ENCODE data around the gene ZNF691.

The ZNF691 gene

GRCh38 chr1:42833981-42834380 is 12.4 kb upstream of the ZNF691 start:
- Histone ChIP-seq H3K4me3 (ENCODE audit: low read length in 2 of 2) (no peak overlapping the region), H3K27ac (ENCODE audit: low read length) (no peak overlapping the region), H3K4me1 (ENCODE audit: control insufficient read depth, insufficient read depth, low read length) (no peaks in the 10 kb centered on the region), H3K36me3 (ENCODE audit: control insufficient read depth in 2 of 2, insufficient read depth in 2 of 2, low read length in 2 of 2) (peaks cover 3 to 6% of the 10 kb centered on the region in 2 donors), H3K27me3 (ENCODE audit: control insufficient read depth in 1 of 2, insufficient read depth in 2 of 2, low read length in 2 of 2) (no peaks in the 10 kb centered on the region), H3K9ac (ENCODE audit: low read length in 2 of 2) (no peak overlapping the region), H3K9me3 (ENCODE audit: control insufficient read depth in 2 of 2, low read length in 2 of 2) (no peaks in the 10 kb centered on the region)

- Histone ChIP-seq H3K27ac (ENCODE audit: low read length) (no peak overlapping the region), H3K36me3 (ENCODE audit: control insufficient read depth in 2 of 2, insufficient read depth in 2 of 2, low read length in 2 of 2) (peaks cover 2 to 3% of the 10 kb centered on the region in 2 donors), H3K9me3 (ENCODE audit: control insufficient read depth in 2 of 2, low read length in 2 of 2) (no peaks in the 10 kb centered on the region), H3K4me1 (ENCODE audit: control insufficient read depth, insufficient read depth, low read length) (no peaks in the 10 kb centered on the region), H3K27me3 (ENCODE audit: control insufficient read depth in 1 of 2, insufficient read depth in 2 of 2, low read length in 2 of 2) (no peaks in the 10 kb centered on the region), H3K9ac (ENCODE audit: low read length in 2 of 2) (no peak overlapping the region), H3K4me3 (ENCODE audit: low read length in 2 of 2) (no peak overlapping the region)
Measured at GRCh38 chr1:42834803-42835202, 11.6 kb upstream of the ZNF691 start.

- H3K27ac ChIP-seq (ENCODE audit: low read length), result no peak overlapping the region
Measured at GRCh38 chr1:42835422-42835821, 11.0 kb upstream of the ZNF691 start.

GRCh38 chr1:42837709-42838108 is 8.7 kb upstream of the ZNF691 start:
- Histone ChIP-seq H3K4me3 (ENCODE audit: low read length in 2 of 2) (no peak overlapping the region), H3K9me3 (ENCODE audit: control insufficient read depth in 2 of 2, low read length in 2 of 2) (no peaks in the 10 kb centered on the region), H3K36me3 (ENCODE audit: control insufficient read depth in 2 of 2, insufficient read depth in 2 of 2, low read length in 2 of 2) (peaks cover 3 to 11% of the 10 kb centered on the region in 2 donors)

More at GRCh38 chr1:42835422-42835821, 11.0 kb upstream of the ZNF691 start:
- Histone ChIP-seq H3K9ac (ENCODE audit: low read length in 2 of 2) (no peak overlapping the region), H3K27me3 (ENCODE audit: control insufficient read depth in 1 of 2, insufficient read depth in 2 of 2, low read length in 2 of 2) (no peaks in the 10 kb centered on the region), H3K9me3 (ENCODE audit: control insufficient read depth in 2 of 2, low read length in 2 of 2) (no peaks in the 10 kb centered on the region), H3K4me3 (ENCODE audit: low read length in 2 of 2) (no peak overlapping the region), H3K36me3 (ENCODE audit: control insufficient read depth in 2 of 2, insufficient read depth in 2 of 2, low read length in 2 of 2) (peaks cover 2 to 3% of the 10 kb centered on the region in 2 donors), H3K4me1 (ENCODE audit: control insufficient read depth, insufficient read depth, low read length) (no peaks in the 10 kb centered on the region)

GRCh38 chr1:42838482-42839190 is 7.8 kb upstream of the ZNF691 start:
- Histone ChIP-seq H3K27ac (ENCODE audit: low read length) (no peak overlapping the region), H3K9ac (ENCODE audit: low read length in 2 of 2) (no peak overlapping the region), H3K36me3 (ENCODE audit: control insufficient read depth in 2 of 2, insufficient read depth in 2 of 2, low read length in 2 of 2) (peaks cover 3 to 16% of the 10 kb centered on the region in 2 donors), H3K4me3 (ENCODE audit: low read length in 2 of 2) (no peak overlapping the region), H3K9me3 (ENCODE audit: control insufficient read depth in 2 of 2, low read length in 2 of 2) (no peaks in the 10 kb centered on the region), H3K27me3 (ENCODE audit: control insufficient read depth in 1 of 2, insufficient read depth in 2 of 2, low read length in 2 of 2) (no peaks in the 10 kb centered on the region), H3K4me1 (ENCODE audit: control insufficient read depth, insufficient read depth, low read length) (no peaks in the 10 kb centered on the region)

More at GRCh38 chr1:42837709-42838108, 8.7 kb upstream of the ZNF691 start:
- Histone ChIP-seq H3K27ac (ENCODE audit: low read length) (no peak overlapping the region), H3K4me1 (ENCODE audit: control insufficient read depth, insufficient read depth, low read length) (no peaks in the 10 kb centered on the region), H3K27me3 (ENCODE audit: control insufficient read depth in 1 of 2, insufficient read depth in 2 of 2, low read length in 2 of 2) (no peaks in the 10 kb centered on the region), H3K9ac (ENCODE audit: low read length in 2 of 2) (no peak overlapping the region)

- Histone ChIP-seq H3K4me1 (ENCODE audit: control insufficient read depth, insufficient read depth, low read length) (no peaks in the 10 kb centered on the region), H3K27me3 (ENCODE audit: control insufficient read depth in 1 of 2, insufficient read depth in 2 of 2, low read length in 2 of 2) (no peaks in the 10 kb centered on the region), H3K9ac (ENCODE audit: low read length in 2 of 2) (no peak overlapping the region), H3K36me3 (ENCODE audit: control insufficient read depth in 2 of 2, insufficient read depth in 2 of 2, low read length in 2 of 2) (peaks cover 3 to 15% of the 10 kb centered on the region in 2 donors), H3K27ac (ENCODE audit: low read length) (no peak overlapping the region), H3K4me3 (ENCODE audit: low read length in 2 of 2) (no peak overlapping the region), H3K9me3 (ENCODE audit: control insufficient read depth in 2 of 2, low read length in 2 of 2) (no peaks in the 10 kb centered on the region)
Measured at GRCh38 chr1:42841010-42841409, 5.4 kb upstream of the ZNF691 start.

GRCh38 chr1:42841440-42842147 is 4.8 kb upstream of the ZNF691 start:
- H3K4me3 ChIP-seq (ENCODE audit: low read length in 2 of 2), result no peak overlapping the region
- no peak overlapping the region for H3K9ac ChIP-seq (ENCODE audit: low read length in 2 of 2)
- H3K27me3 ChIP-seq (ENCODE audit: control insufficient read depth in 1 of 2, insufficient read depth in 2 of 2, low read length in 2 of 2), result no peaks in the 10 kb centered on the region
- no peaks in the 10 kb centered on the region for H3K9me3 ChIP-seq (ENCODE audit: control insufficient read depth in 2 of 2, low read length in 2 of 2)
- peaks cover 3 to 15% of the 10 kb centered on the region in 2 donors for H3K36me3 ChIP-seq (ENCODE audit: control insufficient read depth in 2 of 2, insufficient read depth in 2 of 2, low read length in 2 of 2)
- H3K27ac ChIP-seq (ENCODE audit: low read length), result no peak overlapping the region
- H3K4me1 ChIP-seq (ENCODE audit: control insufficient read depth, insufficient read depth, low read length), result no peaks in the 10 kb centered on the region

- Histone ChIP-seq H3K27me3 (ENCODE audit: control insufficient read depth in 1 of 2, insufficient read depth in 2 of 2, low read length in 2 of 2) (no peaks in the 10 kb centered on the region), H3K36me3 (ENCODE audit: control insufficient read depth in 2 of 2, insufficient read depth in 2 of 2, low read length in 2 of 2) (peaks cover 3 to 17% of the 10 kb centered on the region in 2 donors), H3K9ac (ENCODE audit: low read length in 2 of 2) (no peak overlapping the region), H3K4me3 (ENCODE audit: low read length in 2 of 2) (no peak overlapping the region), H3K4me1 (ENCODE audit: control insufficient read depth, insufficient read depth, low read length) (peaks cover 8% of the 10 kb centered on the region), H3K9me3 (ENCODE audit: control insufficient read depth in 2 of 2, low read length in 2 of 2) (no peaks in the 10 kb centered on the region), H3K27ac (ENCODE audit: low read length) (no peak overlapping the region)
Measured at GRCh38 chr1:42844592-42845140, 1.7 kb upstream of the ZNF691 start.

GRCh38 chr1:42845193-42845592 is 1.2 kb upstream of the ZNF691 start:
- H3K36me3 ChIP-seq (ENCODE audit: control insufficient read depth in 2 of 2, insufficient read depth in 2 of 2, low read length in 2 of 2), result peaks cover 6 to 21% of the 10 kb centered on the region in 2 donors
- H3K4me3 ChIP-seq (ENCODE audit: low read length in 2 of 2), result no peak overlapping the region

GRCh38 chr1:42845866-42846256 is 552 bp upstream of the ZNF691 start:
- peak overlapping the region; percentile 82 to 96 for H3K4me3 ChIP-seq (ENCODE audit: low read length in 2 of 2)
- H3K9me3 ChIP-seq (ENCODE audit: control insufficient read depth in 2 of 2, low read length in 2 of 2), result no peaks in the 10 kb centered on the region
- H3K9ac ChIP-seq (ENCODE audit: low read length in 2 of 2), result peak overlapping the region; percentile 74 to 79
- H3K27ac ChIP-seq (ENCODE audit: low read length), result no peak overlapping the region
- peaks cover 8% of the 10 kb centered on the region for H3K4me1 ChIP-seq (ENCODE audit: control insufficient read depth, insufficient read depth, low read length)
- peaks cover 11 to 24% of the 10 kb centered on the region in 2 donors for H3K36me3 ChIP-seq (ENCODE audit: control insufficient read depth in 2 of 2, insufficient read depth in 2 of 2, low read length in 2 of 2)
- no peaks in the 10 kb centered on the region for H3K27me3 ChIP-seq (ENCODE audit: control insufficient read depth in 1 of 2, insufficient read depth in 2 of 2, low read length in 2 of 2)

More at GRCh38 chr1:42845193-42845592, 1.2 kb upstream of the ZNF691 start:
- Histone ChIP-seq H3K27ac (ENCODE audit: low read length) (no peak overlapping the region), H3K27me3 (ENCODE audit: control insufficient read depth in 1 of 2, insufficient read depth in 2 of 2, low read length in 2 of 2) (no peaks in the 10 kb centered on the region), H3K9me3 (ENCODE audit: control insufficient read depth in 2 of 2, low read length in 2 of 2) (no peaks in the 10 kb centered on the region), H3K4me1 (ENCODE audit: control insufficient read depth, insufficient read depth, low read length) (peaks cover 8% of the 10 kb centered on the region), H3K9ac (ENCODE audit: low read length in 2 of 2) (no peak overlapping the region)
